ENCODE data around the gene UBAP1L. TPM values are rescaled to one million over a fixed set of nuclear protein-coding genes. Genes with fewer than 3 reads are reported as not detected.
"Not testable (repeated sequence)": the region's sequence is repeated elsewhere in the genome, so short reads cannot be mapped to it uniquely, and the experiment has no call there.

The UBAP1L gene
- total RNA-seq, 1 experiment from 2014 or later = 1.7 TPM

DNA sequence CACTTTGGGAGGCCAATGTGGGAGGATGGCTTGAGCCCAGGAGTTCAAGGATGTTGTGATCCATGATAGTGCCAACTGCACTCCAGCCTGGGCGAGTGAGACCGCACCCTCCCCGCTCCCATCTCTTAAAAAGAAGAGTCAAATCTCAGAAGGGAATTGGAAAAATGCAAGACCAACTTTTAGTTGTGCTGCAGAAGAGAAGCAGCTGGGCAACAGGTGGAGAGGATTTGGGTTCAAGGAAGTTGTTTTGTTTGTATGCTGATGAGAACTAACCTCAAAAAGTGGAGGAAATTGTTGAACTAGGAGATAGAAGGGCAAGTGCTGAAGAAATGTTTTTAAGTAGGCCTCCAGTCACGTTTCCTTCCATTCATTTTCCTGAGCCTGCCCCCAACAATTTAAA lies 31.4 kb upstream of the UBAP1L start:
- Histone ChIP-seq H3K4me1 (ENCODE audit: control insufficient read depth, insufficient read depth, low read length) (no peaks in the 10 kb centered on the region), H3K36me3 (ENCODE audit: control insufficient read depth, insufficient read depth, low read length) (peaks cover 5% of the 10 kb centered on the region; the same call in 1 of the 2 replicates), H3K27ac (ENCODE audit: low read length) (no peak overlapping the region), H3K4me3 (ENCODE audit: low read depth in 2 of 2, low read length in 2 of 2) (no peak overlapping the region), H3K9me3 (ENCODE audit: control insufficient read depth, insufficient read depth, low read depth, low read length) (no peaks in the 10 kb centered on the region), H3K27me3 (ENCODE audit: control insufficient read depth, insufficient read depth, low read length) (no peaks in the 10 kb centered on the region)
- DNase-seq (ENCODE audit: low read depth, low spot score) (no peak), ATAC-seq (no peak)
- intact Hi-C loops (cut with micrococcal nuclease; ENCODE audit: unreplicated experiment) = no loop called here
- TF ChIP-seq, protein P1, sequence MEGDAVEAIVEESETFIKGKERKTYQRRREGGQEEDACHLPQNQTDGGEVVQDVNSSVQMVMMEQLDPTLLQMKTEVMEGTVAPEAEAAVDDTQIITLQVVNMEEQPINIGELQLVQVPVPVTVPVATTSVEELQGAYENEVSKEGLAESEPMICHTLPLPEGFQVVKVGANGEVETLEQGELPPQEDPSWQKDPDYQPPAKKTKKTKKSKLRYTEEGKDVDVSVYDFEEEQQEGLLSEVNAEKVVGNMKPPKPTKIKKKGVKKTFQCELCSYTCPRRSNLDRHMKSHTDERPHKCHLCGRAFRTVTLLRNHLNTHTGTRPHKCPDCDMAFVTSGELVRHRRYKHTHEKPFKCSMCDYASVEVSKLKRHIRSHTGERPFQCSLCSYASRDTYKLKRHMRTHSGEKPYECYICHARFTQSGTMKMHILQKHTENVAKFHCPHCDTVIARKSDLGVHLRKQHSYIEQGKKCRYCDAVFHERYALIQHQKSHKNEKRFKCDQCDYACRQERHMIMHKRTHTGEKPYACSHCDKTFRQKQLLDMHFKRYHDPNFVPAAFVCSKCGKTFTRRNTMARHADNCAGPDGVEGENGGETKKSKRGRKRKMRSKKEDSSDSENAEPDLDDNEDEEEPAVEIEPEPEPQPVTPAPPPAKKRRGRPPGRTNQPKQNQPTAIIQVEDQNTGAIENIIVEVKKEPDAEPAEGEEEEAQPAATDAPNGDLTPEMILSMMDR (IDR thresholded peaks at IDR 0.05) = no peak
- TF ChIP-seq, protein P2, sequence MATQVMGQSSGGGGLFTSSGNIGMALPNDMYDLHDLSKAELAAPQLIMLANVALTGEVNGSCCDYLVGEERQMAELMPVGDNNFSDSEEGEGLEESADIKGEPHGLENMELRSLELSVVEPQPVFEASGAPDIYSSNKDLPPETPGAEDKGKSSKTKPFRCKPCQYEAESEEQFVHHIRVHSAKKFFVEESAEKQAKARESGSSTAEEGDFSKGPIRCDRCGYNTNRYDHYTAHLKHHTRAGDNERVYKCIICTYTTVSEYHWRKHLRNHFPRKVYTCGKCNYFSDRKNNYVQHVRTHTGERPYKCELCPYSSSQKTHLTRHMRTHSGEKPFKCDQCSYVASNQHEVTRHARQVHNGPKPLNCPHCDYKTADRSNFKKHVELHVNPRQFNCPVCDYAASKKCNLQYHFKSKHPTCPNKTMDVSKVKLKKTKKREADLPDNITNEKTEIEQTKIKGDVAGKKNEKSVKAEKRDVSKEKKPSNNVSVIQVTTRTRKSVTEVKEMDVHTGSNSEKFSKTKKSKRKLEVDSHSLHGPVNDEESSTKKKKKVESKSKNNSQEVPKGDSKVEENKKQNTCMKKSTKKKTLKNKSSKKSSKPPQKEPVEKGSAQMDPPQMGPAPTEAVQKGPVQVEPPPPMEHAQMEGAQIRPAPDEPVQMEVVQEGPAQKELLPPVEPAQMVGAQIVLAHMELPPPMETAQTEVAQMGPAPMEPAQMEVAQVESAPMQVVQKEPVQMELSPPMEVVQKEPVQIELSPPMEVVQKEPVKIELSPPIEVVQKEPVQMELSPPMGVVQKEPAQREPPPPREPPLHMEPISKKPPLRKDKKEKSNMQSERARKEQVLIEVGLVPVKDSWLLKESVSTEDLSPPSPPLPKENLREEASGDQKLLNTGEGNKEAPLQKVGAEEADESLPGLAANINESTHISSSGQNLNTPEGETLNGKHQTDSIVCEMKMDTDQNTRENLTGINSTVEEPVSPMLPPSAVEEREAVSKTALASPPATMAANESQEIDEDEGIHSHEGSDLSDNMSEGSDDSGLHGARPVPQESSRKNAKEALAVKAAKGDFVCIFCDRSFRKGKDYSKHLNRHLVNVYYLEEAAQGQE (IDR thresholded peaks at IDR 0.05; ENCODE audit: insufficient read depth in 1 of 2, low read depth in 2 of 2, low read length in 1 of 2) = no peak
- no peak for TF ChIP-seq TCF7L2 (IDR thresholded peaks at IDR 0.05; ENCODE audit: low read depth, low read length)
- TF ChIP-seq POLR2AphosphoS5 (IDR thresholded peaks at IDR 0.05; ENCODE audit: low read depth, low read length) = no peak
- no peak for TF ChIP-seq SIN3A (IDR thresholded peaks at IDR 0.05; ENCODE audit: borderline replicate concordance, insufficient read depth, low read depth, low read length)
- no TSS peak for BruUV-seq (replicated peaks)
- ChIA-PET POLR2A (no interaction called here), CTCF (no interaction called here)
- in situ Hi-C loops (cut with HindIII; ENCODE audit: low pct_unique_long_range_greater_than_20kb, low sequenced_read_pairs) = no loop called here

DNA sequence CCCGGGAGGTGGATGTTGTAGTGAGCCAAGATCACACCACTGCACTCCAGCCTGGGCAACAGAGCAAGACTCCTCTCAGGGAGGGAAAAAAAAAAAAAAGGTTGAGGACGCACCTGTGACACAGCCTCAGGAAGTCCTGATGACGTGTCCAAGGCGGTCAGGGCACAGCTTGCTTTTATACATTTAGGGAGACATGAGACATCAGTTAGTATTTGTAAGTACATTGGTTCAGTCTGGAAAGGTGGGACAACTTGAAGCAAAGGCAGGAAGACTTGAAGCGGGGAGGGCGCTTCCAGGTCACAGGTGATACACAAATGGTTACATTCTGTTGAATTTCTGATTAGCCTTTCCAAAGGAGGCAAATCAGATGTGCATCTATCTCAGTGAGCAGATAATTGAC lies 23.6 kb upstream of the UBAP1L start:
- H3K4me3 ChIP-seq (ENCODE audit: low read depth in 2 of 2, low read length in 2 of 2); BruUV-seq (replicated peaks); intact Hi-C loops (cut with micrococcal nuclease; ENCODE audit: unreplicated experiment); in situ Hi-C loops (cut with HindIII; ENCODE audit: low pct_unique_long_range_greater_than_20kb, low sequenced_read_pairs); H3K27ac ChIP-seq (ENCODE audit: low read length); H3K27me3 ChIP-seq (ENCODE audit: control insufficient read depth, insufficient read depth, low read length); H3K9me3 ChIP-seq (ENCODE audit: control insufficient read depth, insufficient read depth, low read depth, low read length); ATAC-seq; H3K36me3 ChIP-seq (ENCODE audit: control insufficient read depth, insufficient read depth, low read length); H3K4me1 ChIP-seq (ENCODE audit: control insufficient read depth, insufficient read depth, low read length); DNase-seq (ENCODE audit: low read depth, low spot score); POLR2A ChIA-PET: not testable (repeated sequence)
- CTCF ChIA-PET = interaction anchor here (0.7 kb wide), 1 partner anchor 69 kb away, joined by 6 read pairs; no protein-coding TSS in a partner anchor

DNA sequence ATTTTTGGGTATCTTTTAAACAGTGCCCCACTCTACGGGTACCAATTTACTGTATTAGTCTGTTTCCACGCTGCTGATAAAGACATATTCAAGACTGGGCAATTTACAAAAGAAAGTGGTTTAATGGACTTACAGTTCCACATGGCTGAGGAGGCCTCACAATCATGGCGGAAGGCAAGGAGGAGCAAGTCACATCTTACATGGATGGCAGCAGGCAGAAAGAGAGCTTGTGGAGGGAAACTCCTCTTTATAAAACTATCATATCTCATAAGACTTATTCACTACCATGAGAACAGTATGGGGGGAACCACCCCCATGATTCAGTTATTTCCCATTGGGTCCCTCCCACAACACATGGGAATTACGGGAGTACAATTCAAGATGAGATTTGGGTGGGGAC lies 22.9 kb upstream of the UBAP1L start:
- BruUV-seq (replicated peaks); H3K9me3 ChIP-seq (ENCODE audit: control insufficient read depth, insufficient read depth, low read depth, low read length); DNase-seq (ENCODE audit: low read depth, low spot score); intact Hi-C loops (cut with micrococcal nuclease; ENCODE audit: unreplicated experiment); in situ Hi-C loops (cut with HindIII; ENCODE audit: low pct_unique_long_range_greater_than_20kb, low sequenced_read_pairs); H3K27ac ChIP-seq (ENCODE audit: low read length); H3K27me3 ChIP-seq (ENCODE audit: control insufficient read depth, insufficient read depth, low read length); ATAC-seq; H3K36me3 ChIP-seq (ENCODE audit: control insufficient read depth, insufficient read depth, low read length); H3K4me1 ChIP-seq (ENCODE audit: control insufficient read depth, insufficient read depth, low read length); POLR2A ChIA-PET; H3K4me3 ChIP-seq (ENCODE audit: low read depth in 2 of 2, low read length in 2 of 2): not testable (repeated sequence)
- CTCF ChIA-PET = interaction anchor here (0.7 kb wide), 1 partner anchor 69 kb away, joined by 6 read pairs; no protein-coding TSS in a partner anchor

DNA sequence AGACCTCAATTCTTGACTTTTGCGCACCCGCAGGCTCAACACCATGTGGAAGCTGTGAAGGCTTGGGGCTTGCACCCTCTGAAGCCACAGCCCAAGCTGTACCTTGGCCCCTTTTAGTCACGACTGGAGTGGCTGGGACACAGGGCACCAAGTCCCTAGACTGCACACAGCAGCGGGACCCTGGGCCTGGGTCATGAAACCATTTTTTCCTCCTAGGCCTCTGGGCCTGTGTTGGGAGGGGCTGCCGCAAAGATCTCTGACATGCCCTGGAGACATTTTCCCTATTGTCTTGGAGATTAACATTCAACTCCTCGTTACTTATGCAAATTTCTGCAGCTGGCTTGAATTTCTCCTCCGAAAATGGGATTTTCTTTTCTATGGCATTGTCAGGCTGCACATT lies 22.1 kb upstream of the UBAP1L start:
- POLR2A ChIA-PET; in situ Hi-C loops (cut with HindIII; ENCODE audit: low pct_unique_long_range_greater_than_20kb, low sequenced_read_pairs); H3K27ac ChIP-seq (ENCODE audit: low read length); H3K4me3 ChIP-seq (ENCODE audit: low read depth in 2 of 2, low read length in 2 of 2); CTCF ChIA-PET; H3K27me3 ChIP-seq (ENCODE audit: control insufficient read depth, insufficient read depth, low read length); BruUV-seq (replicated peaks); H3K36me3 ChIP-seq (ENCODE audit: control insufficient read depth, insufficient read depth, low read length); ATAC-seq; intact Hi-C loops (cut with micrococcal nuclease; ENCODE audit: unreplicated experiment); H3K4me1 ChIP-seq (ENCODE audit: control insufficient read depth, insufficient read depth, low read length); H3K9me3 ChIP-seq (ENCODE audit: control insufficient read depth, insufficient read depth, low read depth, low read length); DNase-seq (ENCODE audit: low read depth, low spot score): not testable (repeated sequence)

Data from Panc1 (cell line).